ENCODE measurements around the gene TBC1D5. TPM values are rescaled to one million over a fixed set of nuclear protein-coding genes. Genes with fewer than 3 reads are reported as not detected.

The TBC1D5 gene
- total RNA-seq, 1 donor from 2014 or later = 108 TPM

DNA sequence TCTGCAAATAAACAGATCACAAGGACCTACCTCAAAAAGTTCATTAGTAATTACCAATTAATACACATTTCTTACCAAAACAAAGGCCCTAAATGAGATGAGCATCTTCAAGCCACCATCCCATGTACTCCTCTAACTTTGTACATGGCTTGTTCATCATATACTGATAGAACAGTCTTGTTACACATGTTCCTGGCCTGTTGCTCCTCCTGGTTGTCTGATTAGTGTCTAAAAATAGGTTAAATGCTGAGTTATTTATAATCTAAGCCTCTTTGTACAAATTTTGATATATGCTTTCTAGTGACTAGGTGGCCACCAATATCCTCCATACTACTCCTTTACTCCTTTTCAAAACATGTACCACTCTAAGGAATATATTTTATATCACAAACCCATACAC is 25.0 kb downstream of the TBC1D5 start:
- H3K4me3 Mint-ChIP-seq = no peak overlapping the region
- peaks cover 21% of the 10 kb centered on the region for H3K9me3 Mint-ChIP-seq

GRCh38 chr3:17714473-17714872 is 28.0 kb downstream of the TBC1D5 start:
- Mint-ChIP-seq H3K27ac (no peak overlapping the region), H3K4me3 (no peak overlapping the region), H3K36me3 (peaks cover 33% of the 10 kb centered on the region), H3K9me3 (peaks cover 21% of the 10 kb centered on the region), H3K27me3 (ENCODE audit: insufficient read depth, low read depth) (no peaks in the 10 kb centered on the region), H3K4me1 (no peaks in the 10 kb centered on the region)
- no peak for DNase-seq (ENCODE audit: low spot score)
- no peak overlapping the region for H3K27ac ChIP-seq
- peaks cover 21% of the 10 kb centered on the region for H3K79me2 ChIP-seq (ENCODE audit: low read depth)
- H3K9ac ChIP-seq = no peak overlapping the region
- H4K20me1 ChIP-seq (ENCODE audit: low read depth) = no peaks in the 10 kb centered on the region
- H3K4me1 ChIP-seq = no peaks in the 10 kb centered on the region
- H3K9me3 ChIP-seq (ENCODE audit: low read depth) = peaks cover 5% of the 10 kb centered on the region
- peaks cover 4% of the 10 kb centered on the region for H3K36me3 ChIP-seq
- no peaks in the 10 kb centered on the region for H3K27me3 ChIP-seq
- H3K4me2 ChIP-seq = no peak overlapping the region
- H3F3A ChIP-seq (ENCODE audit: low read depth) = no peaks in the 10 kb centered on the region
- no peak for TF ChIP-seq EZH2phosphoT487 (IDR thresholded peaks at IDR 0.05)
- no peak for TF ChIP-seq EZH2 (IDR thresholded peaks at IDR 0.05)
- TF ChIP-seq, protein P1, sequence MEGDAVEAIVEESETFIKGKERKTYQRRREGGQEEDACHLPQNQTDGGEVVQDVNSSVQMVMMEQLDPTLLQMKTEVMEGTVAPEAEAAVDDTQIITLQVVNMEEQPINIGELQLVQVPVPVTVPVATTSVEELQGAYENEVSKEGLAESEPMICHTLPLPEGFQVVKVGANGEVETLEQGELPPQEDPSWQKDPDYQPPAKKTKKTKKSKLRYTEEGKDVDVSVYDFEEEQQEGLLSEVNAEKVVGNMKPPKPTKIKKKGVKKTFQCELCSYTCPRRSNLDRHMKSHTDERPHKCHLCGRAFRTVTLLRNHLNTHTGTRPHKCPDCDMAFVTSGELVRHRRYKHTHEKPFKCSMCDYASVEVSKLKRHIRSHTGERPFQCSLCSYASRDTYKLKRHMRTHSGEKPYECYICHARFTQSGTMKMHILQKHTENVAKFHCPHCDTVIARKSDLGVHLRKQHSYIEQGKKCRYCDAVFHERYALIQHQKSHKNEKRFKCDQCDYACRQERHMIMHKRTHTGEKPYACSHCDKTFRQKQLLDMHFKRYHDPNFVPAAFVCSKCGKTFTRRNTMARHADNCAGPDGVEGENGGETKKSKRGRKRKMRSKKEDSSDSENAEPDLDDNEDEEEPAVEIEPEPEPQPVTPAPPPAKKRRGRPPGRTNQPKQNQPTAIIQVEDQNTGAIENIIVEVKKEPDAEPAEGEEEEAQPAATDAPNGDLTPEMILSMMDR (IDR thresholded peaks at IDR 0.05) = no peak
- H3K4me3 ChIP-seq = no peak overlapping the region
- H2AFZ ChIP-seq (replicated peaks) = no peak overlapping the region

More for the DNA sequence above, 25.0 kb downstream of the TBC1D5 start:
- peaks cover 31% of the 10 kb centered on the region for H3K36me3 Mint-ChIP-seq
- Histone ChIP-seq H3K4me1 (no peaks in the 10 kb centered on the region), H3K79me2 (ENCODE audit: low read depth) (peaks cover 21% of the 10 kb centered on the region), H3K9ac (no peak overlapping the region), H3K9me3 (ENCODE audit: low read depth) (peaks cover 5% of the 10 kb centered on the region), H2AFZ (replicated peaks) (no peak overlapping the region), H4K20me1 (ENCODE audit: low read depth) (no peaks in the 10 kb centered on the region), H3K27me3 (no peaks in the 10 kb centered on the region), H3K36me3 (peaks cover 4% of the 10 kb centered on the region), H3K4me2 (no peak overlapping the region), H3F3A (ENCODE audit: low read depth) (no peaks in the 10 kb centered on the region), H3K4me3 (no peak overlapping the region), H3K27ac (no peak overlapping the region)
- no peak overlapping the region for H3K27ac Mint-ChIP-seq
- H3K27me3 Mint-ChIP-seq (ENCODE audit: insufficient read depth, low read depth) = no peaks in the 10 kb centered on the region
- no peaks in the 10 kb centered on the region for H3K4me1 Mint-ChIP-seq
- TF ChIP-seq, protein P1 (IDR thresholded peaks at IDR 0.05) = no peak
- TF ChIP-seq EZH2phosphoT487 (IDR thresholded peaks at IDR 0.05) (no peak), EZH2 (IDR thresholded peaks at IDR 0.05) (no peak)
- no peak for DNase-seq (ENCODE audit: low spot score)

- Histone ChIP-seq H4K20me1 (ENCODE audit: low read depth) (no peaks in the 10 kb centered on the region), H3K27me3 (no peaks in the 10 kb centered on the region), H3K4me2 (no peak overlapping the region), H3K9ac (no peak overlapping the region), H3K79me2 (ENCODE audit: low read depth) (peaks cover 12% of the 10 kb centered on the region), H3F3A (ENCODE audit: low read depth) (peaks cover 6% of the 10 kb centered on the region), H3K4me1 (no peaks in the 10 kb centered on the region), H2AFZ (replicated peaks) (no peak overlapping the region), H3K27ac (no peak overlapping the region), H3K4me3 (no peak overlapping the region), H3K9me3 (ENCODE audit: low read depth) (no peaks in the 10 kb centered on the region), H3K36me3 (no peaks in the 10 kb centered on the region)
- no peak overlapping the region for H3K4me3 Mint-ChIP-seq
- H3K9me3 Mint-ChIP-seq = peaks cover 20% of the 10 kb centered on the region
- H3K27me3 Mint-ChIP-seq (ENCODE audit: insufficient read depth, low read depth) = no peaks in the 10 kb centered on the region
- peaks cover 22% of the 10 kb centered on the region for H3K36me3 Mint-ChIP-seq
- no peak for TF ChIP-seq EZH2 (IDR thresholded peaks at IDR 0.05)
- no peak for TF ChIP-seq EZH2phosphoT487 (IDR thresholded peaks at IDR 0.05)
- TF ChIP-seq, protein P1 (IDR thresholded peaks at IDR 0.05) = no peak
- DNase-seq (ENCODE audit: low spot score) = no peak
- no peak overlapping the region for H3K27ac Mint-ChIP-seq
- H3K4me1 Mint-ChIP-seq = no peaks in the 10 kb centered on the region
These were observed 33.1 kb downstream of the TBC1D5 start for GRCh38 chr3:17709236-17709810.

Measured in neural progenitor cell (in vitro differentiated cells).